ENCODE measurements around the gene TM9SF4.

DNA sequence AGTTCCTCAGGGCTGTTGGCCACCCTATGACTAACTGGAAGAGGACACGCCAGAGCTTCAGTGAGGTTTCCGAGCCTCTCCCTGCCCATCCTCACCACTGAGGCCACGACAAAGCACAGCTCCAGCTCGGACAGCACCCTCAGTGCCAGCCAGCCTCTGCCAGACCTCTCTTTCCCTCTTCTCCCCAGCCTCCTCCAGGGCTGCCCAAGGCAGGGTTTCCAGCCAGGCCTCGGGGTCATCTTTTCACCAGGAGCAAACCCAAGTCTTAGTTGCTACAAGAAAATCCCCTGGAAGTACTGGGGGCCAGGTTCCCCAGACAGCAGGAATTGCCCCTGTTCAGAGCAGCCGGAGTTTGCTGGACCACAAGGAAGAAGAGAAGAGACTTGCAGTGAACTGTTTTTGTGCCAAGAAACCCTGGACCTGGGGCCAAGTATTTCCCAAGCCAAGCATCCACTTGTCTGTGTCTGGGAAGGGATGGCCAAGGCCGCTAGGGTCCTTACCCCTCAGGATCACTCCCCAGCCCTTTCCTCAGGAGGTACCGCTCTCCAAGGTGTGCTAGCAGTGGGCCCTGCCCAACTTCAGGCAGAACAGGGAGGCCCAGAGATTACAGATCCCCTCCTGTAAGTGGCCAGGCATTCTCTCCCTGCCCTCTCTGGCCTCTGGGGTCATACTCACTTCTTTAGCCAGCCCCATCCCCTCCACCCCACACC, 56.5 kb downstream of the TM9SF4 start:
- no peak for TF ChIP-seq ZNF292 (tag by site-specific recombination; IDR thresholded peaks at IDR 0.05; ENCODE audit: borderline replicate concordance, low read depth)
- no peak for TF ChIP-seq TCF7L2 (IDR thresholded peaks at IDR 0.05; ENCODE audit: borderline replicate concordance, low read depth, low read length)
- no peak for TF ChIP-seq ZNF354C (tag by site-specific recombination; IDR thresholded peaks at IDR 0.05; ENCODE audit: borderline replicate concordance, low read depth)
